ENCODE data around the gene OSBPL6.
A peak's percentile ranks its signal among the peaks of the same experiment; 100 is the strongest.

- TF ChIP-seq, protein P1, sequence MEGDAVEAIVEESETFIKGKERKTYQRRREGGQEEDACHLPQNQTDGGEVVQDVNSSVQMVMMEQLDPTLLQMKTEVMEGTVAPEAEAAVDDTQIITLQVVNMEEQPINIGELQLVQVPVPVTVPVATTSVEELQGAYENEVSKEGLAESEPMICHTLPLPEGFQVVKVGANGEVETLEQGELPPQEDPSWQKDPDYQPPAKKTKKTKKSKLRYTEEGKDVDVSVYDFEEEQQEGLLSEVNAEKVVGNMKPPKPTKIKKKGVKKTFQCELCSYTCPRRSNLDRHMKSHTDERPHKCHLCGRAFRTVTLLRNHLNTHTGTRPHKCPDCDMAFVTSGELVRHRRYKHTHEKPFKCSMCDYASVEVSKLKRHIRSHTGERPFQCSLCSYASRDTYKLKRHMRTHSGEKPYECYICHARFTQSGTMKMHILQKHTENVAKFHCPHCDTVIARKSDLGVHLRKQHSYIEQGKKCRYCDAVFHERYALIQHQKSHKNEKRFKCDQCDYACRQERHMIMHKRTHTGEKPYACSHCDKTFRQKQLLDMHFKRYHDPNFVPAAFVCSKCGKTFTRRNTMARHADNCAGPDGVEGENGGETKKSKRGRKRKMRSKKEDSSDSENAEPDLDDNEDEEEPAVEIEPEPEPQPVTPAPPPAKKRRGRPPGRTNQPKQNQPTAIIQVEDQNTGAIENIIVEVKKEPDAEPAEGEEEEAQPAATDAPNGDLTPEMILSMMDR (IDR thresholded peaks at IDR 0.05): peak in 1 of 4 donors; percentile 29
- TF ChIP-seq POLR2A (IDR thresholded peaks at IDR 0.05): peak; percentile 98
Measured at GRCh38 chr2:178450774-178451525, 256.6 kb downstream of the OSBPL6 start, which contains the start of the genes PJVK and PRKRA.

All from right lobe of liver (tissue), 4 donors.